NCI-H2196 treated with DMSO at 0.1 percent for 48 hours (cell line): Measurements from ENCODE around the gene MPP4.

ENCODE experiments used
- DNase-seq: peaks from one replicate; lab custom pipeline; 2025; ENCODE audit not compliant: unreplicated experiment; lab: John Stamatoyannopoulos, UW

MPP4 gene

GRCh38 chr2:201698588-201699226, at the start of gene MPP4:
Gene MPP4, minus strand, starts transcription at chr2:201698644. Its CDS starts 4,690 bp downstream, at chr2:201693954.
- no peak for DNase-seq

GRCh38 chr2:201746551-201746950, 48.1 kb upstream of the MPP4 start:
- DNase-seq, result no peak

GRCh38 chr2:201735486-201735885, 37.0 kb upstream of the MPP4 start:
- DNase-seq, result no peak

GRCh38 chr2:201734111-201734510, 35.7 kb upstream of the MPP4 start:
- no peak for DNase-seq

GRCh38 chr2:201733544-201733943, 35.1 kb upstream of the MPP4 start:
- no peak for DNase-seq

- no peak for DNase-seq
Observed at GRCh38 chr2:201730651-201731285, 32.3 kb upstream of the MPP4 start.

GRCh38 chr2:201715459-201715858, 17.0 kb upstream of the MPP4 start:
- DNase-seq, result no peak

GRCh38 chr2:201712726-201713125, 14.3 kb upstream of the MPP4 start:
- no peak for DNase-seq

- no peak for DNase-seq
Observed at GRCh38 chr2:201709747-201710146, 11.3 kb upstream of the MPP4 start.

- no peak for DNase-seq
Observed at GRCh38 chr2:201709049-201709448, 10.6 kb upstream of the MPP4 start.

- no peak for DNase-seq
Observed at GRCh38 chr2:201707753-201708152, 9.3 kb upstream of the MPP4 start.

GRCh38 chr2:201707142-201707541, 8.7 kb upstream of the MPP4 start:
- no peak for DNase-seq

- DNase-seq, result no peak
Observed at GRCh38 chr2:201704536-201704935, 6.1 kb upstream of the MPP4 start.

- no peak for DNase-seq
Observed at GRCh38 chr2:201701646-201702045, 3.2 kb upstream of the MPP4 start.

GRCh38 chr2:201699416-201699815, 972 bp upstream of the MPP4 start:
- DNase-seq, result no peak

GRCh38 chr2:201697899-201698298, 545 bp downstream of the MPP4 start:
- DNase-seq, result no peak

GRCh38 chr2:201696151-201696659, 2.2 kb downstream of the MPP4 start:
- no peak for DNase-seq

- DNase-seq, result no peak
Observed at GRCh38 chr2:201685156-201685555, 13.3 kb downstream of the MPP4 start.

GRCh38 chr2:201680743-201681142, 17.7 kb downstream of the MPP4 start:
- DNase-seq, result no peak

GRCh38 chr2:201678401-201678800, 20.0 kb downstream of the MPP4 start:
- DNase-seq, result no peak

- no peak for DNase-seq
Observed at GRCh38 chr2:201675454-201675853, 23.0 kb downstream of the MPP4 start.

GRCh38 chr2:201674794-201675193, 23.6 kb downstream of the MPP4 start:
- no peak for DNase-seq

GRCh38 chr2:201674298-201674697, 24.1 kb downstream of the MPP4 start:
- no peak for DNase-seq
